GM21528 (cell line): ENCODE data around the gene MTF1.

ENCODE experiments used
- ATAC-seq: cut with Tn5 transposase; IDR thresholded peaks from one replicate; pipeline ENCODE4 v1.9.1; 2021; ENCODE audit warnings: mild to moderate bottlenecking, moderate library complexity; ENCODE audit not compliant: unreplicated experiment, low FRiP score

Gene MTF1

DNA sequence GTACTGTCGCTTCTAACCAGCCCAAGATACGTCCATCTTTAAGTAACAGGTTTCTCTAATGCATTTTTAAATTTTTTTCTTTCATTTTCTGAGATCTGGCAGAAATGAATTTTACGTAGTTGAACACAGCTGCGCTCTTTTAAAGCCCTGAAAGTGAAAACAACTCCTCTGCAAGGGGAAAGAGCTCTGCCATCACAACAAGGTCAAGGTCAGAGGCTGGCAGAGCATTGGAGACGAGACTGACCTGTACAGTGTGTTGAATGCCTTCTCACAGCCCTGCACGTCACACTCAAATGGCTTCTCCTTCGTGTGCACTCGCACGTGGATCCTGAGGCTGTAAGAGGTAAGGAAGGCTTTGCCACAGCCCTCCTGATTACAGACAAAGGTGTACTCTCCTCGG, 19.7 kb downstream of the MTF1 start:
- ATAC-seq = no peak

DNA sequence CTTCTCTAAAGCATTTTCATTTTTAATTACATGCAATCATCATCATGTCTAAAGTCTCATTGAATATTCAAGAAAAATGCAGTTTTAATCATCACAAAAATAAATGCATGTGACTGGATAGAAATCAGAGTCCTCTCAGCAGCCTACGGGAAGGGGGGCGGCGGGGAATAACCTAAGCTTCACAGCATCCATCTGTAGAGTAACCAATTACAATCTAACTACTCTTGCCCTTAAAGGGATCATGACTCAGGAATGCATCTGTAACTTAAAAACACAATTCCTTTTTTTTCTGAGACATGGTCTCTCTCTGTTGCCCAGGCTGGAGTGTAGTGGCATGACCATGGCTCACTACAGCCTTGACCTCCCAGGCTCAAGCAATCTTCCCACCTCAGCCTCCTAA, 22.6 kb downstream of the MTF1 start:
- ATAC-seq = no peak

DNA sequence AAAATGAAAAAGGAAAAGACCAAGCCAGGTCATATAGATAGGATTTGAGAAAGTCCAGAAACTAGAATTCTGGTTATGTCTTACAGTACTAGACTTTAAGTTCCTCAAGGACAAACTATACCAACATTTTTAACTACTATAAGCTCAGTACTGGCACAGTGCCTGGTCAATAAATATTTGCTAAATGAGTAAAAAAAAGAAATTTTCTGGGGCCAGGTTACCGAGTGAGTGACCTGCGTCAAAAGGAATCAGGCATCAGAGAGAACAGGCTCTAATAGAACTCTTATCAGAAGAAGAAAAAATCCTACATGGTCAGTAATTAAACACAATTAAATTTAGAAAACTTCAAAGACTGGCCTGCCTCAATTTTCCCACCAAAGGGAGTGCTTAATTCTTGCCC, 27.6 kb downstream of the MTF1 start:
- no peak for ATAC-seq

DNA sequence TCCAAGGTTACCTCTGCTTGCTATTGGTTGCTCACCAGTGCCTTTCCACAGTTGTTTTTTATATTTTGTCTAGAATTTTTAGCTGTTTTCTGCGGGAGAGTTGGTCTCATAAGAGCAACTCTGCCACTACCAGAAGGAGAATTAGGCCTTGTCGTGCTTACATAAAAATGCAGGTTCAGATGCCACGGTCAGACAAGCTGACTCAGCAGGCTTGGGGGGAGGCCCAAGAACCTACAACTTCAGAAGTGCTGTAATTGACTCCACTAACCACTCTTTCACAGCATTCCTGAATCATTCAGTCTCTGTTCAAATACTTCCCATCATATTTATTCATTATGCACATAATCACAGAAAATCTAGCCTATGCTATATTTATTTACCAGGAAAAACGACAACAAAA, 28.3 kb downstream of the MTF1 start:
- no peak for ATAC-seq

DNA sequence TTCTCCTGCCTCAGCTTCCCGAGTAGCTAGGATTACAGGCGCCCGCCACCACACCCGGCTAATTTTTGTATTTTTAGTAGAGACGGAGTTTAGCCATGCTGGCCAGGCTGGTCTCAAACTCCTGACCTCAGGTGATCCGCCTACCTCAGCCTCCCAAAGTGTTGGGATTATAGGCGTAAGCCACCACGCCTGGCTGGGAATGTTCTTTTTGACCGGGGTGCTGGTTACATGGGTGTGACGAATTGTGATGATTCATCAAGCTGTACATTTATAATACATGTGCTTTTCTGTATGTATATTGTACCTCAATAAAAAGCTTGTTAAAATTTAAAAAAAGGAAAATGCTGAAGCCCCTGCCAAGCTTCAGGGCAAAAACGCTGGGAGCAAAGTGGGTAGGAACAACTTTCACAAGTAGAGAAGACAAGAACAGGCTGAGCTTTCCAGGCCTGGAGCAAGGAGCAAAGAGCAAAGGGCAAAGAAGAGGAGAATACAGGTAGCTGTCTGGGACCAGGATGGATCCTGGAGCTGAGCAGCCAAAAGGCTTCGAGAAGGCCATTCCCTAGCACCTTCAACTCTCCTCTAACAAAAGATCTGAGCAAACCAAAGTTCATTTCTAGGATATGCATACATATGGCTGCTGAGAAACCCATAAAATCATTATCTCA, 30.9 kb downstream of the MTF1 start:
- no peak for ATAC-seq

DNA sequence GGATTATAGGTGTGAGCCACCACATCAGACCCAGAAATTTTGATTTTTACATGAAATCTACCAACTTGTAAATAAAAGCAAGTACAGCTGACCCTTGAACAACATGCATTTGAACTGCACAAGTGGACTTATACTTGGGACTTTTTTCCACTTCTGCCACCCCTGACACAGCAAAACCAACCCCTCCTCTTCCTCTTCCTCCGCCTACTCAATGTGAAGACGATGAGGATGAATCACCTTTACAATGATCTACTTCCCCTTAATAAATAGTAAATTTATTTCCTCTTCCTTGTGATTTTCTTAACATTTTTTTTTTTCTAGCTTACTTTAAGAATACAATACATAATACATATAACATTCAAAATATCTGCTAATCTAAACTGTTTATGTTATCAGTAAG, 33.9 kb downstream of the MTF1 start:
- ATAC-seq = no peak

DNA sequence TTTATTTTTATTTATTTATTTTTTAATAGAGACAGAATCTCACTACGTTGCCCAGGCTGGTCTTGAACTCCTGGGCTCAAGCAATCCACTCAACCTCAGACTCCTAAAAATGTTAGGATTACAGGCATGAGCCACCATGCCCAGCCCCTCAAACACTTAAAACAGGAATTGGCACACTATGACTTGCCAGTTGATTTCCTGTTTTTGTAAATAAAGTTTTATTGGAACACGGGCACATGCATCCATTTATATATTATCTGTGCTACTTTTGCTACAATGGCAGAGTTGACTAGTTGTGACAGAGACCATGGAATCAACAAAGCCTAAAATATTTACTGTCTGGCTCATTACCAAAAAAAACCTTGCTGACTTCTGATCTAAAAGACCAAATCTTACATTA, 35.4 kb downstream of the MTF1 start:
- ATAC-seq = no peak

DNA sequence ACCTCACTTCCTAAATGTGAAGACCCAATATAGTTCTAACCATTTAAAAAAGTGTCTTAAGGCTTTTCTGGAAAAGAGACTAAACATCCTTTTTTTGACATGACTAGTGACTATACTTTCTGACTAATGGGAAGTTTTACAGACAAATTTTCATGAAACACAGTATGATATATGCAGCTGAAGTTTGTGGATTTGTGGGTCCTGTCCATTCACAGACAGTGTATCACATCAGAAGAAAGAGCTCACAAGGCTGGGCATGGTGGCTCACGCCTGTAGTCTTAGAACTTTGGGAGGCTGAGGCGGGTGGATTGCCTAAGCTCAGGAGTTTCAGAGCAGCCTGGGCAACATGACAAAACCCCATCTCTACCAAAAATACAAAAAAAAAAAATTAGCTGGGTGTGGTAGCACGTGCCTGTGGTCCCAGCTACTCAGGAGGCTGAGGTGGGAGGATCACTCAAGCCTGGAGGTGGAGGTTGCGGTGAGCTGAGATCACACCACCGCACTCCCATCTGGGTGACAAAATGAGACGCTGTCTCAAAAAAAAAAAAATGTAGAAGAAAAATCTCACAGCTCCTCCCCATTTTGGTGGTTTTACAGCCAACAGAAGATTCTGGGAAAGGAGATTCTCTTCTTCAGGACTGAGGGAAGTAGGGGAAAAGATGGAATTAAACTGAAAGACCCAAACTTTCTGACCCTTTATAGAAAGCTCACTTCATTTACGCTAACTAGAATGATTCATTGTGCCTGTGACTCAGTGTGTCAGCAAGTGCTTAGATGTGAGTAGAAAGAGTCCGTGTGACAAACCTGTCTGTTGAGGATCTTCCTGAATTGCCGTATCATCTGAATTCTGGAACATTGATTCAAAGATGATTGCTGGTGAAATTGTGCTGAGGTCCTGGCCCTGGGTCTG, 36.2 kb downstream of the MTF1 start:
- no peak for ATAC-seq

DNA sequence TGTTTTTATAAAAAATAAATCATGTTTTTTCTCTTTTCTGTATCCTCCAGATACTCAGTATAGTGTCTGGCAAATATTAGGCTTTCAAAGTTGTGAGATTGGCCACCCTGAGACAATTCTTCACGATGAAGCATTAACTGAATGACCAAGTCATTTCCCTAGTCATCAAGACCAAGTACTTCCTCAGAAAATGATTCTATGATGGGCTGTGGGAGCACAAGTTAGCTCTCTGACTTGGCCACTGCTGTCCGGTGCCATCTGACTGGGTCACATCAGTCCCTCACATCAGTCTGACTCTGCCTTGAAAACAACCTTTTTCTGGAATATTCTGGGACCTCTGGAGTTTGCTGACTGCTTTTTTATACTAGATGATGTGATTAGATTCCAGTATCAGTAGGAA, 37.9 kb downstream of the MTF1 start:
- no peak for ATAC-seq

DNA sequence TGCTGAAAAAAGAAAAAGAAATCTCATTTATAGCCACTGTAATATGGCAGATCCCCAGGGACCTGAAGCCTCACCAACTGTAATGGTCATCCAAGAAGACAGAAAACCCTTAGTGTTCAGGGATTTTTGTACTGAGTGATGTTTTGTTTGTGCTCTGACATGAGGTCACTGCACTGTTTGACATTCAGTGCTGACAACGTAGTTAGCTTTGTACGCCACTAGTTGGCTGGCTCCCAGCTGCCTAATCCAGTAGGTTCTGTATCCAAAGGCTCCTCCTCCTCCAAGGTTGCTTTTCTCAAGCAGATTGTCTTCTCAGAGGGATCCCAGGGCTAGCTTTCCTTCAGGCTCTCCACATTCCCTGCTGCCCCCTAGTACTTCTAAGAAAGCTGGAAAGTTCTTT, 41.9 kb downstream of the MTF1 start:
- ATAC-seq = no peak

DNA sequence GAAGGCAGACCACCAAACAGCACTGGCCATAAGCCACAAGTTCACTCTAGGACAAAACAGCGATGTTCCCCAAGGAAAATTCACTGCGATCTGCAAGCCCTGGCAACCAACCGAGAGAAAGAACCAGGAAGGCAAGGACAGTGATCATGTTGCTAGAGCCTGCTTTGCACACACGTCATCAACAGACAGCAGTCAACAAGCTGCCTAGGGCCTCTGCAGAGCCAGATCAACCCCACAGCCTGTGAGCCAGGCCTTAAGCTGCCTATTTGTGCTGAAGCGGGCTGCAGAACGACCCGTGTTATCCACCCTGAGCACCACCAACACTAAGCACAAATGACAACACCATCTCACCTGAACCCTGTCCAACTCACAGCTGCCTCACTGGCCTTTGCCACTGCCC, 45.1 kb downstream of the MTF1 start:
- no peak for ATAC-seq

DNA sequence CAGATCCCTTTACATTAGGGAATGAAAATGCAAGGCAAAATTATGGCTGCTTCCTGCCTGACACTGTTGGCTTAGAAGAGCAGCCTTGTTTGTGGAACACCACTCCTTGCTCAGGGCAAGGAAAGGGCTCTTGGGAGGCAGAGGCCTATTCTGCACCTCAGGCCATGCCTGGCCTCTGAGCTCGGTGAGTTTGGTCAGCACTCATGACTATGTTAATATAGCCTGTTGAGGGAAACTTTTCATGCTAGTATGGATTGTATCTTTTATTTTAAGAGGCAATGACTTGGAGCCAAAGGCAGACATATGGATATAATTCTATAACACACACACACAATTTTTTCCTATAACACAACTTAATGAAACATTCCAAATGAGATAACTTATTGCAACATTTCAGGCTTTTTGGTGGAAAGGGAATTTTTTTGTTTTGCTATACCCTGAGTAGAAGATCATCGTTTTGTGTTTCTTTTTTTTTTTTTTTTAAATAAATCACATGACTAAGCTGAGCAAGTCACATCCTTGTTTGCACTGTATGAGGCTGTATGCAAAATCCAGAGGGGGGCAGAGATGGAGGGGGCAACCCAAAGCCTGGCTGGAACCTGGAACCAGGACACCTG, 45.8 kb downstream of the MTF1 start:
- no peak for ATAC-seq

DNA sequence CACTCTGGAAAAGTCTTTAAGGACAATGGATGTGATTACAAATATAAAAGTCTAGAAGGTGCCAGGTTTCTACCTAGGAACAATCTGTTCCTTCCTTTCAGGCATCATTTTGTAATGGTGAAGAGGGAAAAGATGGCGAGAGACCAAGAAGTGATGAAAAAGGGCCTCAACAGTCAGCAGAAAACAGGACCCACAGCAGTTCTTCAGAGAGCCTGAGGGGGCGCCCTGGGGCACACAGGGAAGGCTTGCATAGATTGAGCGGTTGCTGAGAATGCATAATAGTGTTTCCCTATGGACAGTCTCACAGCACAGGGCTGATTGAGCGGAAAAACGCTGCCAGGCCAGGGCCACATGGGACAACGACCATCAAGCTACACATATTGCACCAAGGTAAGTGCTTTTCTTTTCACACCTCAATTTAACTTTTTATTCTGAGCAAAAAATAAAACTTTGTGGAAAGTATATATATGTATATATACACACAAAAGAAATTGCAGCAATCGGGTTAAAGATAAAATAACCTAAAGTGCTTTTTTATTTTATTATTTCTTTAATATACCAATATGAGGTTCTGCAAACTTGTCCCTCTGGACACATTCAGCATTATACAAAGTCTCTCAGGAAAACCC, 48.3 kb downstream of the MTF1 start:
- ATAC-seq = no peak

DNA sequence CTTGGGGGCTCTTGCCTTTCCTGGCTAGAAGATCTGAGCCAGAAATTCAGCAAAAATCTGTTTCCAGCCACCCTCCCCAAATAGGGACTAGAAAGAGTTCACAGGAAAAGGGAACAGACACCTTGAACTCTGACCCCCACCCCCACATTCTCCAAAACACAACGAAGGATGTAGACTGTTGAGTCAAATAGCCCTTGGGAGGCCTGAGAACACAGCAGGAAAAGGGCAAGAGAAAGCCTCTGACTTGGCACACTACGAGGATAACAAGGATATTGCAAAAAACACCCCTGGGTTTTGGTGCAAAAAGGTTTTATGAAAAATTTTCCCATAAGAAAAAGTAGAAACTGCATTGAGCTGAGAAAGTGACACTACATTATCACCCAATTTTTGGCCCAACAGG, 49.5 kb downstream of the MTF1 start:
- ATAC-seq = no peak

DNA sequence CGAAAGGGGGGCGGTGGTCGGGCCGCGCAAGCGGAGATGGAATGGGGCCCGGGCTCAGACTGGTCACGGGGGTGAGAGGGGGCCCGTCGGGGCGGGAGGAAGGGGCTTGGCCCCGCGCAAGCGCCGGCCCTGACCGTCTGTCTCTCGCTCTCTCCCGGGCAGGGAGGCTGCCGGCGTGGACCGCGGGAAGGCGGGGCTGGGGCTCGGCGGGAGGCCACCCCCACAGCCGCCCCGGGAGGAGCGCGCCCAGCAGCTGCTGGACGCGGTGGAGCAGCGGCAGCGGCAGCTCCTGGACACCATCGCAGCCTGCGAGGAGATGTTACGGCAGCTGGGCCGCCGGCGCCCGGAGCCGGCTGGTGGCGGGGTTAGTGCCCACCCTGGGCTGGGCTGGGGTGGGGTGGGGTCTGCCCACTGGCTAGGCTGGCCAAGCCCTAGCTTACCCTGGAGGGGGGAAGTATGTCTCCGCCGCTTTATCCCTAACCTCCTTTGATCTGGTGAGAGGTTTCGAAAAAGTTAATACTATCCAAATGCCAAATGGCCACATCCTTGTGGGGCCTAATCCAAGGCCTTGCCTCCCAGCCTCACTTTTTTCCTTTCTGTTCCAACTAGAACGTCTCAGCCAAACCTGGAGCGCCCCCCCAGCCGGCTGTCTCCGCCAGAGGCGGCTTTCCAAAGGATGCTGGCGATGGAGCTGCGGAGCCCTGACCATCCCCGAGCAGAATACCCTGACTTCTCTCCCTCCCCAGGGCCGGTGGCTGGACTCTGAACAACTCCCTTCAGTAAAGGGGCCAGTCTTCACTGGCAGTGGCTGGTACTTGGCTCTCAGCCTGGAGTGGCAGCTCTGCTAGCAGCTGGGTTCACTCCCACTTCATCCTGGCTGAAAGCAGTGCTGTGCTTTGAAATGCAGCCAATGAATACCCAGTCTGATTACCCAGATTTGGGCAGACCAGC, 50.7 kb downstream of the MTF1 start:
- peak; percentile 40 for ATAC-seq

DNA sequence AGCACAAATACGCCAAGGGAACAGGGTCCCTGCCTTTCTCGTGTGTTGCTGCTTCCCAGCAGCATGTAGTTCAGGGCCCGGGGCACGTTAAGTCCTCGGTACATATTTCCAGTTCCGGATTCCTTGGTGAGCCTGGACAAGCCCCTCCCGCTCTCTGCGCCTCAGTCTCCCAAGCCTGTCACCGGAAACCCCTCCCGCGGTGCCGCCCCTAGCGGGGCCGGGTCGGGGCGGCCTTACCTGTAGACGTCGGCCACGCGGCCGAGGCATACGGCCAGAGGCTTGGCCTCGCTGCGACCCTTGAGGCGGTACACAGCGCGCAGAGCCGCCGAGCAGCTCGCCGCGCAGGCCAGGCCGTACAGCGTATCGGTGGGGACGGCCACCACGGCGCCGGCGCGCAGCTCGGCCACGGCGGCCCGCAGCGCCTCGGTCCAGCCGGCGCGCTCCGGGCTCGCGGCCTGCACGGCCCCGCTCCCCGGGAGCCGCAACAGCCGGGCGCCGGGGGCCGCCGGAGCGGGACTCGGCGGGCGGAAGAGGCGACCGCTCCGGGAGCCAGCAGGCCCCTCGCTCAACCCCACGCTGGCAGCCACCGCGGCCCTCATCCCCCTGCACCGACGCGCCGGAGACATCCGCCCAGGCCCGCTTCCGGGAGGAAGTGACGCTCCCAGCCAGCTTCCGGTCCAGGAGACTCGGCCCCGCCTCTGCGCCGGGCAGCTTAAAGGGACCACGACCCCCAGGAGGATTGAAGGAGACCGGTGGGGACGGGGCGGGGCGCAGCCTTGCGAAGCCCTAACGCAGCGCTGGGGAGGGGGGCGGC, 51.6 kb downstream of the MTF1 start, which contains the start of the genes C1orf122 and YRDC:
TSS of gene C1orf122 (plus strand) at position 236 of the 814 bp plus-strand sequence. CDS start 615 bp downstream, outside the sequence.
TSS of gene YRDC (minus strand) at position 654 of the 814 bp plus-strand sequence. CDS start at position 626, 28 bp downstream.
- ATAC-seq = peak; percentile 89

DNA sequence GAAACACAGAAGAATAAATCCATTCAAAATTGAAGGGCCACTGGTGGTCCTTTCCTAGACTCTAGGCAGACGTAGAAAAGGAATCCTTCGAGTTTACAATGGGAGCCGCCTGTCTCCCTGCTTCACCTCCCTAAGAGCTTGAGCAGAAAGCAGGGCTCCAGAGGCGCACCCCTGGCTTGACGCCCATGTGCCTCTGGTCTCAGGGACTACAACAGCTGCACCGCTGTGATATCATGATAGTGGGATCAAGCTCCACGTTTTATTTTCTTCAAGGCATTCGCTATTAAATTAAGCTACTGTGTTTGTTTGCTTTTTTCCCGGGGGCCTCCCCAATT, 52.2 kb downstream of the MTF1 start:
- ATAC-seq = no peak

DNA sequence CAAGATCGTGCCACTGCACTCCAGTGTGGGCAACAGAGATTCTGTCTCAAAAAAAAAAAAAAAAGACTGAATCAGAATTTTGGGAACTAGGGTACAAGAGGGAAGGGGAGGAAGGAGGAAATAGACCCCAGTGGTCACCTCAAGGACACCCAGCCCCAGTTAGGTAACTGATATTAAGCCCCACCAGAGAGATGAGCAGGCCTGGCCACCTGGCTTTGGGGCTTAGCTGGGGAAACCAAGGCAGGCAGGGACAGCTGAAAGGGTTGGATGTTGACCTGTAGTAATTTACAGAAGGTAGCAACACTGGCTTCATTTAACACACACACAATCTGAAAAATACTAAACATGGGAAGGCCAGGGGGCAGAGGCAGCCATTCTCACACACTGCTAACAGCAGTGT, 57.0 kb downstream of the MTF1 start:
- no peak for ATAC-seq

DNA sequence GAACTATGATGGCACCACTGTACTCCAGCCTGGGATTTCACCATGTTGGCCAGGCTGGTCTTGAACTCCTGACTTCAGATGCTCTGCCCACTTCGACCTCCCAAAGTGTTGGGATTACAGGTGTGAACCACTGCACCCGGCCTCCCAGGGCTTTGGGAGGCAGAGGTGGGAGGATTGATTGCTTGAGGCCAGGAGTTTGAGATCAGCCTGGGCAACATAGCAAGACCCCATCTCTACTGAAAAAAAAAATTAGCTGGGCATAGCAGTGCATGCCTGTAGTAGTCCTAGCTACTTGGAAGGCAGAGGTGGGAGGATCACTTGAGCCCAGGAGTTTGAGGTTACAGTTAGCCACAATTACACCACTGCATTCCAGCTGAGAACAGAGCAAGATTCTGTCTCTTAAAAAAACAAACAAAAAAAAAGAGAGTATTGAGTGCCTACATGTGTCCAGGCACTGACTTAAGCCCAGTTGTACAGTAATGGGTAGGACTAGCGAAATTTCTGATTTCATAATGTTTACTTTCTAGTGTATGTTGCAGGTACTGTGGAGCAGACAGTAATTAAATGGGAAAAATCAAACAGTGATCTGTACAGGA, 61.5 kb downstream of the MTF1 start:
- no peak for ATAC-seq
